Sigmoid colon (tissue), 4 donors: ENCODE measurements around the gene CNRIP1.

Experiments used
- EP300 ChIP-seq, 4 donors: sonication (generic); formaldehyde crosslinking; IDR thresholded peaks; one replicate each; pipeline ENCODE4 v1.6.1; 2017; ENCODE audit warnings: antibody characterized with exemption in 4 of 4
- POLR2A ChIP-seq, 2 donors: fragments of 450-650 bp; IDR thresholded peaks; one replicate each; pipeline ENCODE4 v1.6.1; 2016; ENCODE audit warnings: antibody characterized with exemption in 2 of 2, mild to moderate bottlenecking in 2 of 2, moderate library complexity in 2 of 2
- POLR2AphosphoS5 ChIP-seq, 4 donors: sonication (generic); formaldehyde crosslinking; IDR thresholded peaks; one replicate each; pipeline ENCODE4 v1.6.1; 2017; ENCODE audit warnings: antibody characterized with exemption in 4 of 4
- TF ChIP-seq, protein P1 (sequence below), 4 experiments: fragments of 450-650 bp in 3 of 4; fragments of 200-600 bp in 1 of 4; IDR thresholded peaks; one replicate each; pipeline ENCODE4 v1.5.1; 2016 to 2019; ENCODE audit warnings: antibody characterized with exemption in 4 of 4, mild to moderate bottlenecking in 3 of 4, moderate library complexity in 2 of 4

DNA sequence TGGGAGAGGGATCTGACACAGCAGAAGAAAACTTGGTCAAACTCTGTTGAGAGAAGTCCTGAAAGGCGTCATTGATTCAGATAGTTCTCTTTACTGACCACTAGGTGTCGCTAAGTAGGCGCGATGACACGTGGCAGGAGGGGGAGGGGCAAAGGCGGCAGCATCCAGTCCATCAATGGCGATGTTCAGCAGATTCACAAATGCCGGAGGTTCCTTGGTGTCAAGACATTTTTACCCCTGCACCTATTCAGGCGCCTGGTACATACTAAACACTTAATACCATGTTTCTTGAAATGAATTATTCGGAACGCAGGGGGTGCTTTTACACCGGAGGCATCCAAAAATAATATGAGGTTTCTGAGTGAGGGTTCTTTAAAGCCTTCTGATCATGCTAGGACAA, 42.3 kb upstream of the CNRIP1 start:
- TF ChIP-seq, protein P1, sequence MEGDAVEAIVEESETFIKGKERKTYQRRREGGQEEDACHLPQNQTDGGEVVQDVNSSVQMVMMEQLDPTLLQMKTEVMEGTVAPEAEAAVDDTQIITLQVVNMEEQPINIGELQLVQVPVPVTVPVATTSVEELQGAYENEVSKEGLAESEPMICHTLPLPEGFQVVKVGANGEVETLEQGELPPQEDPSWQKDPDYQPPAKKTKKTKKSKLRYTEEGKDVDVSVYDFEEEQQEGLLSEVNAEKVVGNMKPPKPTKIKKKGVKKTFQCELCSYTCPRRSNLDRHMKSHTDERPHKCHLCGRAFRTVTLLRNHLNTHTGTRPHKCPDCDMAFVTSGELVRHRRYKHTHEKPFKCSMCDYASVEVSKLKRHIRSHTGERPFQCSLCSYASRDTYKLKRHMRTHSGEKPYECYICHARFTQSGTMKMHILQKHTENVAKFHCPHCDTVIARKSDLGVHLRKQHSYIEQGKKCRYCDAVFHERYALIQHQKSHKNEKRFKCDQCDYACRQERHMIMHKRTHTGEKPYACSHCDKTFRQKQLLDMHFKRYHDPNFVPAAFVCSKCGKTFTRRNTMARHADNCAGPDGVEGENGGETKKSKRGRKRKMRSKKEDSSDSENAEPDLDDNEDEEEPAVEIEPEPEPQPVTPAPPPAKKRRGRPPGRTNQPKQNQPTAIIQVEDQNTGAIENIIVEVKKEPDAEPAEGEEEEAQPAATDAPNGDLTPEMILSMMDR (IDR thresholded peaks at IDR 0.05): peak; percentile 47 to 89 (median 68)
- TF ChIP-seq POLR2AphosphoS5 (IDR thresholded peaks at IDR 0.05): no peak
- no peak for TF ChIP-seq POLR2A (IDR thresholded peaks at IDR 0.05)
- no peak for TF ChIP-seq EP300 (IDR thresholded peaks at IDR 0.05)
